ENCODE measurements around the gene TCAIM.
"Not testable (repeated sequence)": the region's sequence is repeated elsewhere in the genome, so short reads cannot be mapped to it uniquely, and the experiment has no call there.

TCAIM gene

DNA sequence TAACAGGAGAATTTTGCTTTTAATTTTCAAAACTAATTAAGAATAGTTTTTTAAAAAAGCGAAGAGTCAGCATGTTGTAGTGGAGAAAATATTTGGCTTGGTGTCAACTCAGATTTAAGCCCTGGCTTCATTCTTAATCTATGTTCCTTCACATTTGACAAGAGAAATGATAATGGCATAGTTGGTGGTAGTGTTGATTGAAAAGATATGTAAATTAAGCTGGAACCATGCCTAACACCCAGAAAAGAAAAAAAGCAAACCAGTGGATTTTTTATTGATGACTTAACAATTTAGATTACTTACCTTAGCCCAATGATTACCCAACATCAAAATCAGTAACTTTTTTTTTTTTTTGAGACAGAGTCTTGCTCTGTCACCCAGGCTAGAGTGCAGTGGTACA, 27.4 kb downstream of the TCAIM start:
- TF ChIP-seq, protein P1, sequence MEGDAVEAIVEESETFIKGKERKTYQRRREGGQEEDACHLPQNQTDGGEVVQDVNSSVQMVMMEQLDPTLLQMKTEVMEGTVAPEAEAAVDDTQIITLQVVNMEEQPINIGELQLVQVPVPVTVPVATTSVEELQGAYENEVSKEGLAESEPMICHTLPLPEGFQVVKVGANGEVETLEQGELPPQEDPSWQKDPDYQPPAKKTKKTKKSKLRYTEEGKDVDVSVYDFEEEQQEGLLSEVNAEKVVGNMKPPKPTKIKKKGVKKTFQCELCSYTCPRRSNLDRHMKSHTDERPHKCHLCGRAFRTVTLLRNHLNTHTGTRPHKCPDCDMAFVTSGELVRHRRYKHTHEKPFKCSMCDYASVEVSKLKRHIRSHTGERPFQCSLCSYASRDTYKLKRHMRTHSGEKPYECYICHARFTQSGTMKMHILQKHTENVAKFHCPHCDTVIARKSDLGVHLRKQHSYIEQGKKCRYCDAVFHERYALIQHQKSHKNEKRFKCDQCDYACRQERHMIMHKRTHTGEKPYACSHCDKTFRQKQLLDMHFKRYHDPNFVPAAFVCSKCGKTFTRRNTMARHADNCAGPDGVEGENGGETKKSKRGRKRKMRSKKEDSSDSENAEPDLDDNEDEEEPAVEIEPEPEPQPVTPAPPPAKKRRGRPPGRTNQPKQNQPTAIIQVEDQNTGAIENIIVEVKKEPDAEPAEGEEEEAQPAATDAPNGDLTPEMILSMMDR (IDR thresholded peaks at IDR 0.05; ENCODE audit: extremely low read depth, missing control alignments) = no peak
- no peak for DNase-seq (ENCODE audit: low spot score)

DNA sequence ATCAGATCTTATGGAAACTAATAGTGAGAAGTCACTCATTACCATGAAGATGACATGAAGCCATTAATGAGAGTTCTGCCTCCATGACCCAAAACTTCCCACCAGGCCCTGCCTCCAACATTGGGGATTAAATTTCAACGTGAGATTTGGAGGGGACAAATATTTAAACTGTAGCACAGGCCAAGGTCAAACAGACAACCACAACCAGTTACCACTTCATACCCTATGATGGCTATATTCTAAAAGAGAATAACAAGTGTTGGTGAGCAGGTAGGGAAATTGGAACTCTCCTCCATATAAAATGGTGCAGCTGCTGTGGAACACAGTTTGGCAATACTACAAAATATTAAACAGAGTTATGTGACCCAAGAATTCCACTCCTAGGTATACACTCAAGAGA, 36.9 kb downstream of the TCAIM start:
- TF ChIP-seq, protein P1 (IDR thresholded peaks at IDR 0.05; ENCODE audit: extremely low read depth, missing control alignments) = no peak
- no peak for DNase-seq (ENCODE audit: low spot score)

DNA sequence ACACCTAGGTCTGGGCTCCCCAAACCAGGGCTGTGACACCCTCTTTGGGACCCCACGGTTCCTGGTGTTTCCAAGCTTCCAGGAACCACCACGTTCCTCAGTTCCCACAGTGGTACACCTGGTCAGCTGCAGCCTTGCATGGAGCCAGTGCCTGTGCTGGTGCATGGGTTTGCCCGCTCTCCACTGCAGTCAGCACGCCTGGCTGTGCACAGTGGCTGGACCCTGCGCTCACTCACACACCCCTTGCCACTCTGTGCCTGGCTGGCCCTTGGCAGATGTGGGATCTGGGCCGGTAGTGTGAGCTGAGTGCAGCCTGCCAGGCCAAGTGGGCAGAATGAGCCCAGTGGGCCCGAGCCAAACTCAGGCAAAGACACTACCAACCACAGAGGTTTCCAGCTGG, 48.8 kb downstream of the TCAIM start:
- TF ChIP-seq, protein P1 (IDR thresholded peaks at IDR 0.05; ENCODE audit: extremely low read depth, missing control alignments) = no peak
- no peak for DNase-seq (ENCODE audit: low spot score)

DNA sequence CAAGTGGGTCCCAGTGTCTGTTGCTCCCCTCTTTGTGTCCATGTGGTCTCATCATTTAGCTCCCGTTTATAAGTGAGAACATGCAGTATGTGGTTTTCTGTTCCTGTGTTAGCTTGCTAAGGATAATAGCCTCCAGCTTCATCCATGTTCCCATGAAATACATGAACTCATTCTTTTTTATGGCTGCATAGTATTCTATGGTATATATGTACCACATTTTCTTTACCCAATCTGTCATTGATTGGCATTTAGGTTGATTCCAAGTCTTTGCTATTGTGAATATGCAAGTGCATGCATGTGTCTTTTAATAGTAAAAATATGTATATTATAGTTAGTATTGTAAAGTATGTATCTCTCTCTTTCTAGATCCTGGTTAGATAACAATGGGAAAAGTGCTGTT, 53.9 kb downstream of the TCAIM start:
- DNase-seq (ENCODE audit: low spot score) = no peak
- TF ChIP-seq, protein P1 (IDR thresholded peaks at IDR 0.05; ENCODE audit: extremely low read depth, missing control alignments) = no peak

DNA sequence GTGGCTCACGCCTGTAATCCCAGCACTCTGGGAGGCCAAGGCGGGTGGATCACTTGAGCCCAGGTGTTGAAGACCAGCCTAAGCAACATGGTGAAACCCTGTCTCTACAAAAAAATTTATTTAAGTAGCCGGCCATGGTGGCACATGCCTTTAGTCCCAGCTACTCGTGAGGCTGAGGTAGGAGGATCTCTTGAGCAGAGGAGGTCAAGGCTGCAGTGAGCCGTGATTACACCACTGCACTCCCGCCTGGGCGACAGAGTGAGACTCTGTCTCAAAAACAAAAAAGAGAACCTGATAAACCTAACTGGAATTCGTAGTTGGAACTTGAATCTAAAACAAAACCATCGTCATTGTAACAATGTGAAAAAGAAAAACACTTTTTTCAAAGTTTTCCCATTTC, 57.1 kb downstream of the TCAIM start:
- TF ChIP-seq, protein P1 (IDR thresholded peaks at IDR 0.05; ENCODE audit: extremely low read depth, missing control alignments) = no peak
- DNase-seq (ENCODE audit: low spot score) = no peak

DNA sequence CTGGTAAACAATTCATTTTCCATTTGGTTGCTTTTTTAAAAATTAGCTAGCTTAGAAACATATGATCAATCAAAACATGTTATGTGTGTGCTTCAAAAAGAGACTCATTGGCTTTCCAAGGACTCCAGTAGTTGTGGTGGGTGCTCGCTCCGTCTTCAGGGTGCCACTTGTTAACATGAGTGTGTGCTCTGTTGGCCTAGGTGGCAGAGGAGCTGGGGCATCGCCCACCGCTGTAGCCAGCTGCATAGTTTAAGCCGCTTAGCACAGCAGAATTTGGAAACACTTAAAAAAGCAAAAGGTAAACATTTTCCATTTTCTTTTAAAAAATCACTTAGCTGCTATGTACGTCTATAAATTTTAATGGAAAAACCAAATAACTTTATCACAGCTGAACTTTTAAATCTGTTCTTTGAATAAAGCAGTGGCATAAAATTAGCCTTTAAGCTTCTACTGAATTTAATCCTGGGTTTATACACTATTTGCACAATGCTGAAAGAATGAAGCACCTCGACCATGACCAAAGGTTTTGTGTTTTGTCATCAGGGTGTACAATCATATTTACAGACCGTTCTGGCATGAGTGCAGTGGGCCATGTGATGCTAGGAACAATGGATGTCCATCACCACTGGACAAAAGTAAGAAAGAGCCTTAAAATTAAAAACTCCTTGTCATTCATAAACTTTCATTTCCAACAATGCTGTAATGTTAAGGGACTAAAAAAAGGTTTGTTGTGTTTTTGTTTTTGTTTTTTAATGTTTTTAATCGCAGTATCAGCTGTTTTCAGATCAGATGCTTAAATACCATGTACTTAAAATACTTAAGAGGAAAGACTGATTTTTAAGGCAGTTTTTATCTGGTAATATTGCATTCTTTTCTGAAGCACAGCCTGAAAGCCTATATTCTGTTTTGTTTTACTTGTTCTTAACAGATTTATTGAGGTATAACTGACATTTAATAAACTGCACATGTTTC, 57.9 kb downstream of the TCAIM start:
- DNase-seq (ENCODE audit: low spot score) = no peak
- TF ChIP-seq, protein P1 (IDR thresholded peaks at IDR 0.05; ENCODE audit: extremely low read depth, missing control alignments) = no peak

DNA sequence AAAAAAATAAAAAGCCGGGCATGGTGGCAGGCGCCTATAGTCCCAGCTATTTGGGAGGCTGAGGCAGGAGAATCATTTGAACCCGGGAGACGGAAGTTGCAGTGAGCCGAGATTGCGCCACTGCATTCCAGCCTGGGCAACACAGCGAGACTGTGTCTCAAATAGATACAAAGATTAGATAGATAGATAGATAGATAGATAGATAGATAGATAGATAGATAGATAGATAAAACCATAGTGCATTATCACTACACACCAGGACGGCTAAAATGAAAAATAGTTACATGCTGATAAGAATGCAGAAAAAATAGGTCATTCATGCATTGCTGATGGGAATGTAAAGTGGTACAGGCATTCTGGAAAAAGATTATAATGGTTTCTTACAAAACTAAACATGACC, 59.7 kb downstream of the TCAIM start:
- DNase-seq (ENCODE audit: low spot score) = not testable (repeated sequence)

DNA sequence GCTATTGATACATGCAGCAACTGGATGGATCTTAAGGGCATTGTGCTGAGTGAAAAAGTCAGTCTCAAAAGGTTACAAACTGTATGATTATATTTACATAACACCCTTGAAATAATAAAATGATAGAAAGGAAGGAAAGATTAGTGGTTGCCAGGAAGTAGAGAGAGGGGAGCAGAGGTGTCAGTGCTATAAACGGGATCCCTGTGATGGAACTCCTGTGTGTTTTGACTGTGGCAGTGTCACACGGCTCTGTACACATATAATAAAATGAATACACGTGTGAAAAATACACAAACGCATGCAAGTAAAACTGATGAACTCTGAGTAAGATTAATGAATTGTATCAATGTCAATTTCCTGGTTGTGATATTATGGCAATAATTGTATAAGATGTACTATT, 60.3 kb downstream of the TCAIM start:
- no peak for DNase-seq (ENCODE audit: low spot score)
- TF ChIP-seq, protein P1 (IDR thresholded peaks at IDR 0.05; ENCODE audit: extremely low read depth, missing control alignments) = no peak
